ENCODE measurements around the gene TBX3.

TBX3 gene

GRCh38 chr12:114682785-114683708, 928 bp downstream of the TBX3 start:
- no peak for DNase-seq (ENCODE audit: low read depth)
- no peak for TF ChIP-seq CTCF (IDR thresholded peaks at IDR 0.05; ENCODE audit: low read depth, low read length, missing control alignments)
- H3K4me3 ChIP-seq (ENCODE audit: low read depth, low read length), result no peak overlapping the region

GRCh38 chr12:114682106-114682784, 1.7 kb downstream of the TBX3 start:
- no peak overlapping the region for H3K4me3 ChIP-seq (ENCODE audit: low read depth, low read length)
- no peak for TF ChIP-seq CTCF (IDR thresholded peaks at IDR 0.05; ENCODE audit: low read depth, low read length, missing control alignments)
- DNase-seq (ENCODE audit: low read depth), result no peak

DNA sequence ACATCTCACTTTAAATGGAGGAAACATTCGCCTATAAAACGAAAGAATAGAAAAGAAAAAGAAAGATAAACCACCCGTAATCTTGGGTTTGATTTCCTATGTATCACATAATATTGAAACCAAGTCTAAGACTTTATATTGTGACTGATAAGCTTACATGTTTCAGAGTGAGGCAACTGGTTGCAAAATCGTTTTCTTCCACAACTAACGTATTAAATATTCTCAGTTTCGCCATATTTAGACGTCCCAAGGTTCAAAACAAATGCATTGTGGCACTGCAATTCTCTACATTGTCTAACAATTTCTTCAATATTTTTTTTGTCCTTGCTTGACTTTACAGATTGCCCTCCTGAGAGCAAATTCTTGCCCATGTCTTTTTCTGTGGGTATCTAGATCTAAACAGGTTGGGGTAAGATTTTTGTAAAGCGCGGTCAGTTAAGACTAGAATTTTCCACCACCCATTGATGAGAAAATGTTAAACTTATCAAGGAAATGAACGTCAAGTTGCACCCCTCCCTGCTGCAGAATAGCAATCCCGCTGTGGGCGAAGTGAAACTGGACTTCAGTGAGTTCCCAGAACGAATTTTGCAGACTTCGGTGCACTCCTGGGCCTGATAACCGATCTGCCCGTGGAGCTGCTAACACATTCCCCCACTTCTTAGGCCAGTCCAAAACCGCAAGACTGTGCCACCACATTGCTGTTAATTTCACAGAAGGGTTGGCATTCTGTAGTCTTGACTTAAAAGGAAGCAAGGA, 2.7 kb downstream of the TBX3 start:
- H3K4me3 ChIP-seq (ENCODE audit: low read depth, low read length), result no peak overlapping the region
- no peak for TF ChIP-seq CTCF (IDR thresholded peaks at IDR 0.05; ENCODE audit: low read depth, low read length, missing control alignments)
- no peak for DNase-seq (ENCODE audit: low read depth)

DNA sequence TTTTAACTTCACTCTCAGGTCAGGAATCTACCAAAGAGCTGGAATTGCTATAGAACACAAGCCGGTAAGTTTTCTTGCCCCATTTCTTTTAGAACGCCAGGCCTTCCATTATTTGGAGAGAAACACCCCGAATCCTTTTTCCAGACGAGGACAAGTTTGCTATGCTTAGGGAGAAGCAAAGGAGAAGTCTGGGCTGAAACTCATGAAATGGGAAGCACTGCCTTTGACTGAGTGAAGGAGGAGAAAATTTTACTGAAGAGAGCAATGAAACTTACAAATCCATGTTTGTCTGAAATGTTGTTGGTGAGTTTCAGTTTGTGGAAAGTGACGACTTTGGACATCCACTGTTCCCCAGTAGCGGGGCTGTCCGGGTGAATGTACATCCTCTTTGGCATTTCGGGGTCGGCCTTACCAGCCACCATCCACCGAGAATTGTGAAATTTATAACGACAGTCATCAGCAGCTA, 3.3 kb downstream of the TBX3 start:
- TF ChIP-seq CTCF (IDR thresholded peaks at IDR 0.05; ENCODE audit: low read depth, low read length, missing control alignments), result no peak
- no peak overlapping the region for H3K4me3 ChIP-seq (ENCODE audit: low read depth, low read length)
- no peak for DNase-seq (ENCODE audit: low read depth)

- TF ChIP-seq CTCF (IDR thresholded peaks at IDR 0.05; ENCODE audit: low read depth, low read length, missing control alignments), result no peak
- no peak for DNase-seq (ENCODE audit: low read depth)
- H3K4me3 ChIP-seq (ENCODE audit: low read depth, low read length), result no peak overlapping the region
These were observed 4.0 kb downstream of the TBX3 start for GRCh38 chr12:114679942-114680341.

- no peak for TF ChIP-seq CTCF (IDR thresholded peaks at IDR 0.05; ENCODE audit: low read depth, low read length, missing control alignments)
- DNase-seq (ENCODE audit: low read depth), result no peak
- H3K4me3 ChIP-seq (ENCODE audit: low read depth, low read length), result no peak overlapping the region
These were observed 4.5 kb downstream of the TBX3 start for GRCh38 chr12:114679452-114679875.
